NCI-H2196 treated with DMSO at 0.1 percent for 48 hours (cell line): ENCODE data around the gene SLC6A16.
"Not testable (repeated sequence)": the region's sequence is repeated elsewhere in the genome, so short reads cannot be mapped to it uniquely, and the experiment has no call there.

Experiments
- DNase-seq: peaks from one replicate; lab custom pipeline; 2025; ENCODE audit not compliant: unreplicated experiment; lab: John Stamatoyannopoulos, UW

SLC6A16 gene

GRCh38 chr19:49282184-49282583 is 42.8 kb downstream of the SLC6A16 start:
- no peak for DNase-seq

- no peak for DNase-seq
These were observed 52.8 kb downstream of the SLC6A16 start for GRCh38 chr19:49272204-49272603.

GRCh38 chr19:49271080-49271753 is 53.8 kb downstream of the SLC6A16 start:
- DNase-seq = no peak

- DNase-seq = not testable (repeated sequence)
These were observed 58.6 kb downstream of the SLC6A16 start for GRCh38 chr19:49266409-49266808.

- no peak for DNase-seq
These were observed 60.7 kb downstream of the SLC6A16 start for GRCh38 chr19:49264258-49264657.

GRCh38 chr19:49261602-49262001 is 63.4 kb downstream of the SLC6A16 start:
- DNase-seq = no peak

GRCh38 chr19:49256691-49257090 is 68.3 kb downstream of the SLC6A16 start:
- no peak for DNase-seq

GRCh38 chr19:49255674-49256073 is 69.3 kb downstream of the SLC6A16 start:
- DNase-seq = no peak

GRCh38 chr19:49249933-49250332 is 75.1 kb downstream of the SLC6A16 start:
- no peak for DNase-seq

- DNase-seq = no peak
These were observed 77.3 kb downstream of the SLC6A16 start for GRCh38 chr19:49247676-49248075.

GRCh38 chr19:49244256-49244655 is 80.7 kb downstream of the SLC6A16 start:
- DNase-seq = no peak

GRCh38 chr19:49243726-49244125 is 81.3 kb downstream of the SLC6A16 start:
- no peak for DNase-seq

GRCh38 chr19:49243129-49243528 is 81.9 kb downstream of the SLC6A16 start:
- DNase-seq = no peak

- DNase-seq = no peak
These were observed 83.2 kb downstream of the SLC6A16 start for GRCh38 chr19:49241769-49242168.
